NCI-H345 treated with DMSO at 0.1 percent for 48 hours (cell line): ENCODE results near the gene PTPN22.

ENCODE experiments used
- DNase-seq: peaks from one replicate; lab custom pipeline; 2025; ENCODE audit not compliant: unreplicated experiment; lab: John Stamatoyannopoulos, UW

The PTPN22 gene

DNA sequence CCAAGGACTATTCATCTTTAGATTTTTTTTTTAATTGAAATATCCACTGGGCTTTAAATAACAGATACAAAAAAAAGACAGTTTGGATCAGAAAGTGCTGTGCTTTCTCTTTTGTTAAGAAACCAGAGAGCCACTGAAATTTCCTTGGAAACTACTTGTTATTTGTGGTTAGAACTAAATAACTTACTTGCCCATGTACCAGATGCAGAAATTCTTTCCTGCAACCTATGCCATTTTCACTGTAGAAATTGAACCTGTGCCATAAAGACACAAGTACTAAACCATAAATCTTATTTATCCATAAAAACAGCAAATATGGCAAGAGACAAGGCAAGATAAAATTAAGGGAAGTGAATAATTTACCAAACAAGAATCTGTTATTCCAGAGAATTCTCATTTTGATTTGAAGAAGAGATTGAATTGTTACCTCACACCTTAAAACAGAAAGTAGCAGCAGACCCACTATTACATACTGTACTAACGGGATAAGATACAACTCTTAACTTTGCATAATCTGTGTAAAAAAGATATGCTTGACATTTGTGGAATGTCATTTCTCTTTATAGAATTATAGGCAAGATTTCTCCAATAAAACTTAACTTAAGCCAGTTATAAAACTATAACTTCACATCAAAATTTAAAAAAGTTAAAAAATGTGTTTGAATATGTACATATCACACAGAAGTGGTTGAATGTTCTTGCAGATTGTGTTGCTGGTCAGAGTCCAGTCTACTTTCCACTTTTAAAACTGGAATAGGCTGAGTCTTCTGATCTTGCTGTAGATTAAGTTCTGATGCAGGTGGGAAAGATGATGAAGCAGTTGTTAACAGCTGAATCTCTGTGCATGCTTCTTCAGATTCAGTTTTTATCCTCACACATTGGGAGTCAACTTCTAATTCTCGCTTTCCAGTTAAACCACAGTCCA is 105.9 kb downstream of the PTPN22 start:
- DNase-seq = no peak
